ENCODE results near the gene CCDC43. TPM values are rescaled to one million over a fixed set of nuclear protein-coding genes. Genes with fewer than 3 reads are reported as not detected.

Gene CCDC43
- total RNA-seq, 1 experiment from 2014 or later = 33.0 TPM

- Histone ChIP-seq H4K20me1 (ENCODE audit: insufficient read depth) (no peaks in the 10 kb centered on the region), H3K4me2 (ENCODE audit: low read length) (no peak overlapping the region), H3K9me2 (ENCODE audit: insufficient read depth) (no peaks in the 10 kb centered on the region), H3K79me2 (ENCODE audit: insufficient read depth, low read length) (no peaks in the 10 kb centered on the region), H3K4me1 (ENCODE audit: control insufficient read depth in 1 of 2, insufficient read depth in 2 of 2, low read length in 2 of 2) (no peaks in the 10 kb centered on the region), H3K9me3 (ENCODE audit: control insufficient read depth in 1 of 2, insufficient read depth in 1 of 2, low read depth in 1 of 2, low read length in 2 of 2) (no peaks in the 10 kb centered on the region), H3K4me3 (replicated peaks in 1 of 2; ENCODE audit: low read depth in 1 of 2, low read length in 2 of 2) (no peak overlapping the region), H3K36me3 (ENCODE audit: control insufficient read depth in 1 of 2, insufficient read depth in 2 of 2, low read length in 2 of 2) (no peaks in the 10 kb centered on the region), H2AFZ (ENCODE audit: low read depth, low read length, poor library complexity, severe bottlenecking) (no peak overlapping the region), H3K27me3 (ENCODE audit: insufficient read depth, low read length) (no peaks in the 10 kb centered on the region), H3K27ac (ENCODE audit: low read depth, low read length) (no peak overlapping the region), H3K9ac (ENCODE audit: low read length) (no peak overlapping the region)
- ChIA-PET POLR2A (interaction anchor here (0.7 kb wide), 1 partner anchor 24 kb away, joined by 3 read pairs; no protein-coding TSS in a partner anchor), RAD21 (ENCODE audit: low non-redundant PET in 1 of 2, low total read pairs in 2 of 2, uncharacterized antibody in 2 of 2, unreplicated experiment in 2 of 2) (no interaction called here), CTCF (interaction anchor here (0.8 kb wide), 1 partner anchor 29 kb away, joined by 4 read pairs; no protein-coding TSS in a partner anchor)
- ATAC-seq = no peak
- BruUV-seq (replicated peaks) = no TSS peak
- TF ChIP-seq, protein P1, sequence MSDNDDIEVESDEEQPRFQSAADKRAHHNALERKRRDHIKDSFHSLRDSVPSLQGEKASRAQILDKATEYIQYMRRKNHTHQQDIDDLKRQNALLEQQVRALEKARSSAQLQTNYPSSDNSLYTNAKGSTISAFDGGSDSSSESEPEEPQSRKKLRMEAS (IDR thresholded peaks at IDR 0.05) = no peak
- TF ChIP-seq RAD21 (IDR thresholded peaks at IDR 0.05; ENCODE audit: low read depth) (no peak), EGR1 (IDR thresholded peaks at IDR 0.05; ENCODE audit: low read depth) (no peak), ZNF274 (IDR thresholded peaks at IDR 0.05; ENCODE audit: low read depth, low read length) (no peak), FOSL1 (IDR thresholded peaks at IDR 0.05; ENCODE audit: low read depth) (no peak), ZFX (IDR thresholded peaks at IDR 0.05) (no peak), REST (IDR thresholded peaks at IDR 0.05; ENCODE audit: low read depth) (no peak), POLR2AphosphoS5 (IDR thresholded peaks at IDR 0.05; ENCODE audit: low read depth, low read length) (no peak), JUND (IDR thresholded peaks at IDR 0.05) (no peak), EZH2 (IDR thresholded peaks at IDR 0.05) (no peak)
- no peak for DNase-seq (ENCODE audit: low read depth, low spot score)
- intact Hi-C loops (cut with micrococcal nuclease) = no loop called here
These were observed 43.3 kb downstream of the CCDC43 start for GRCh38 chr17:44646280-44646679.

Measured in HCT116 (cell line).